ENCODE results near the gene FNBP1. TPM values are rescaled to one million over a fixed set of nuclear protein-coding genes. Genes with fewer than 3 reads are reported as not detected.
A peak's percentile ranks its signal among the peaks of the same experiment; 100 is the strongest.

FNBP1 gene
- total RNA-seq, 1 experiment from 2014 or later, result 16.6 TPM

DNA sequence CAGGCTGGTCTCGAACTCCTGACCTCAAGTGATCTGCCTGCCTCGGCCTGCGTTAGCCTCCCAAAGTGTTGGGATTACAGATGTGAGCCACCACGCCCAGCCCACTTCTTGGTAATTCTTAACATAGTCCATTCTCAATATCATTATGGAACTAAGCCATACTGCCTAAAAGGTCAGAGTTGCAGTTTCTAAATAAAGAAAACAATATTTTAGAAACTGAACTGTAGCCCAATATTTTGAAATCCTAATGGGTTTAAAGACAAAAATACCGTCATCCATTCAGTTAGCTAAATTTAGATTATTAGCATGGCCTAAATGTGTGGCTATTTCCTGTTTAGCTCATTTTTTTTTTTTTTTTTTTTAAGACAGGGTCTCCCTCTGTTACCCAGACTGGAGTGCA lies 108.2 kb downstream of the FNBP1 start:
- in situ Hi-C loops (cut with HindIII; ENCODE audit: low sequenced_read_pairs), result no loop called here

DNA sequence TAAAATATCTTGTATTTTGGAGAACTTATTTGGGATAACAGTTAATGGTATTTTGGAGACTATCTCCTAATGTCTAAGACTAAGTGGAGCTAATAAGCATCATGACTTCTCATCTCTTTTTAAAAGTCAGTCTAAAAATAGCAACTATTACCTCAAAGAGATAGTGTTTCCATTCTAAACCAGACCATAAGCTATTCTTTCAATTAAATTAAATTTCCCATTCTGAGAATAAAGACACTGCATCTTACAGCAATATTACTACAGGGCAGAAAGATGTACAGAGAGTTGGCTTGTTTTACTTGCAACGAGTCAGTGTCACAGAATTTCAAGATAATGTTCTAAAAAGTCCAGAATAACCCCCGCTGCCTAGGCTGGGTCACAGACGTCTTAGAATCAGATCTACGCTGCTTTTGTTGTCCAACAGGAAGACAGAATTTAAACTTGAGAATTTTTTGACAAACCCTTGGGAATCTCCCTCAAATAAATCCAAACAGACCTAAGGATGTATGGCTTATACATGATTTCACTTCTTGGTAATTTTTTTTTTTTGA lies 108.9 kb downstream of the FNBP1 start:
- in situ Hi-C loops (cut with HindIII; ENCODE audit: low sequenced_read_pairs), result no loop called here
- DNase-seq (ENCODE audit: low spot score), result no peak

More for the DNA sequence above, 108.2 kb downstream of the FNBP1 start:
- no peak for DNase-seq (ENCODE audit: low spot score)

DNA sequence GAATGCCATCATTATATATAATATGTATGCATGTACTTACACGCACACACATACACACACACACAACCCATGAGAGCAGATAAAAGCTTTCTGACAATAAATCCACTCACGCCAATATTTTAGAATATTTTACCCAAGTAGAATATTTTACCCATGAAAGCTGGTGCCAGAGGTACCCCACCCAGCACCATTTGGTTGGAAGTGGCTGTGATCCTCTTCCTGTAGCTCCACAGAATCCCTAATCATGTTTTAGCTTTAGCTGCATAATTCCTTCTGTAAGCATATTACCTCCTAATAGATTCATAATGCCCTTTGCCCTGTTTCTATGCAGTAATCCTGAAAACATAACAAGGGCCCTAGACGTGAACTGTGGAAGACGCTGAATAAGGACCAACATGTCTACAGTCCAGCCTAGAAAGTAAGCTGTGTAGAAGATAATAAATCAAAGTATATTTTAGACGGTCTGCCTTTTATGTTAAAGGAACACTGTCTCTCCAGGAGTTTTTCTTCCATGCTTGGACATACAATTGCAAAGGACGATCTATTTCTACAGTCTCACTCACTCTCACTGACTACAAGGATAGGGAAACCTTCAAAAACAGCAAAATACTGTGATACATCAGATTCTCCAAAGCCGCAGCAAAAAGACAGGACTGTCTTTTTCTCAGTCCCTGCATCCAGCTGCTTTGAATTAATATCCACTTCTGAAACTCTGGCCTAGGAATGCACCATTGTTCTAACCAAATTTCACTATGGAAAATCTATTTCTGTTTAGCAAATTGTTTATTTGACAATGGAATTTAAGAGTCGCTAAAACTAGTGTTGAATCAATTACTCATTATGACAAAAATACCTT lies 109.6 kb downstream of the FNBP1 start:
- DNase-seq (ENCODE audit: low spot score), result peak; percentile 73
- in situ Hi-C loops (cut with HindIII; ENCODE audit: low sequenced_read_pairs), result no loop called here

DNA sequence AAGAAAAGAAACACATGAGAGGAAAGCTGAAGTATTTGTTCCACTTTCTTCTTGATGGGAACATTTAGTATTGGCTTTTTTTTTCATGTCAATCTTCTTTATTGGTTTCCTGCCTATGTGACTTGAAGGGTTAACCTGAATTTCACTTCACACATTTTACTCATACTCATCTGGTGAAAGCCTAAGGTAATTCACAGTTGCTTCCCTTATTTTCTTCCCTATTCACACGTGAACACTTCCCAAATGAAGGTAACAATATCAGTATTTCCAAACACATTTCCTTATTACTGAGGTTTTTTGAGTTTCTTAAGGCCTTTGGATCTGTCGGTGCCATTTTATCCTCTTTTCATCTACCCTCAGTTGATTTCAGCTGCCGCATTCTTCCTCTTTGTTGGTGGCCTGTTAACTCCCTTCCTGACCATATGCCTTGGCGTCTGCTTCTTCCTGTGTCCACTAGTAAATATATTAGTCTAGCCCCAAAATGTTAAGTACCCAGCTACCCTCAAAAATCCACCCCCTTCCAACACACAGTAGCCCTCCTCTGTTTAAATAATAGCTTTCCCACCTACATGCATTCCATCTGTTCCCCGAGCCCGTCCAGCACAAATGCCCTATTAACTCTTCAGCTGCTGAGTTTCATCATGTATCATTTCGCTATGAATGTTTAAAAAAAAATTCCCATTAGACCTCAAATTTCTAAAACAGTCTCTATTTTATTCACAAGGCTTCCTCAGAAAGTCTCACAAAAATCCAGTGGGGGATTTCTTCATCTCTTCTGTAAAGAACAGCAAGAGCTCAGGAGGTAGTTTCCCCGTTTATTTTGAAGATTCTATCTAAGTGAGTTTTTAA lies 110.5 kb downstream of the FNBP1 start:
- peak; percentile 98 for DNase-seq (ENCODE audit: low spot score)
- in situ Hi-C loops (cut with HindIII; ENCODE audit: low sequenced_read_pairs), result no loop called here

DNA sequence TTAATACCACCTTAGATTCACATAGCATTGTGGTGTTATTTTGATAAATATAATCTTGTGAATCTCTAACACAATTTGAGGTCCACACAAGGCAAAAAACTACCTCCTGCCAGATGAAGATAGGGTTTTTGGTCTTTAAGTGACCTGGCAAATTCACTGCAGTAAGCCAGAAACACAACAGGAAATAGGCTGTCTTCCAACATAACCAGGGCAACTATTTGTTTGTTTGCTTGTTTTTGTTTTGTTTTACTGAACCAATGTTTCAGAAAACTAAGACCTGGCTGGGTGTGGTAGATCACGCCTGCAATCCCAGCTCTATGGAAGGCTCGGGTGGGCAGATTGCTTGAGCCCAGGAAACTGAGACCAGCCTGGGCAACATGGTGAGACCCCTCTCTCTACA lies 112.2 kb downstream of the FNBP1 start:
- in situ Hi-C loops (cut with HindIII; ENCODE audit: low sequenced_read_pairs), result no loop called here
- peak; percentile 56 for DNase-seq (ENCODE audit: low spot score)

DNA sequence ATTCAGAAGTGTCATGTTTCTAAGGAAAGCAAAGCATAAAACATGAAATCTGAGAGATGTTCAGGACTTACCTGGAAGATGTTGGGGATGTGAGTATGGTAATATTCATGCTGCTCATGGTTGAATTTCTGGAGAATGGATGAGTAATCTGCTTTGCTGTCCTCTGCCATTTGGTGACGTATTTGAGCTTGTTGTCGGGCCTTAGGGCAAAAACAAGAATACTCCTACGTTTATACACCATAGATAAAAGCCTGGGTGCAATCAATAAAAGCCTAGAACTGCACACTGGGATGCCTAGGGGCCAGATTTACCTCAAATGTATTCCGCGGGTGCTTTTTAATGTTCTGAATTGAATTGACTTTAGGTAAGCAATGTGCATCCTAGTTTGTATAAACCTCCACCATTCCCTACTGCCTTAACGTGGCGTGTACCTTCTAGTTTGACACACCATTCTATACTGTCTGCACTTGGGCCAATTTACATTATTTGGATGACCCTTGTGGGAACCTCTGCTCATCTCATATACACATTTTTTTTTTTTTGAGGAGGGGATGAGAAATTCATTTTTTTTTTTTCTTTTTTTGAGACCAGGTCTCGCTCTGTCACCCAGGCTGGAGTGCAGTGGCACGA lies 113.4 kb downstream of the FNBP1 start:
- DNase-seq (ENCODE audit: low spot score), result no peak
- in situ Hi-C loops (cut with HindIII; ENCODE audit: low sequenced_read_pairs), result no loop called here

DNA sequence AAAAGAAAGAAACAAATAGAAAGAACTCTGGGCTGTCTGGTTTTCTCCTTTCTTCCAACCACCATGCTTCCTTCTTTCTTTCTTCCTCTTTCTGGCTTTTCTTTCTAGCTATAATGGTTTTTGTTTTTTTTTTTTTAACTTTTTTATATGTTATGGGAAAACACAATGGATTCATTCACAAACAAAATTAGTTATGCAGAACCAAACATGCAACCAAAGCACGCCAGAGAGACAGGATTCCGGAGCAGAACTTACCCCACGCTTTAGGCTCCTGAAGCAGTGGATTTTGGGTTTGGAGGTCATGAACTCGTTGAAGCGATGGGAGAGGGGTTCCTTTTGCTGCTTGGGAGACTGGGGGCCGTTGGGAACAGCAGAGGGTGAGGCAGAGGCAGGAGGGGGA lies 119.4 kb downstream of the FNBP1 start:
- DNase-seq (ENCODE audit: low spot score), result no peak
- in situ Hi-C loops (cut with HindIII; ENCODE audit: low sequenced_read_pairs), result no loop called here

DNA sequence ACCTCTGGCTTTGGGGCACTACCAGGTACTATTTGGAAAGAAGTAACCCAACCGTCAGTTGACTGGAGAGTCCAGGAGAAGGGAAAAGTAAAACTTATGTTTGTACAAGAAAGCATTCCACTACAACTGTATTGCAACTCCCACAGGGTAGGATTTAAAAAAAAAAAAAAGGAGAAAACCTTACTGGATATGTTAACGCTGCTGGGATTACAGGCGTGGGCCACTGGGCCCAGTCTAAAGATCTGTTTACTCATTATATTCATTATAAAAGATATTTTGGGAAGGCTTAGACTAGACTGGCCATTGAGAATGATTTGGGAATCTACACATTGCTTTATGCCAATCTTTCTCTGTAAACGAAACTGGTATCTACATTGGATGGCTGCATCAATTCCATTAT lies 121.1 kb downstream of the FNBP1 start:
- no peak for DNase-seq (ENCODE audit: low spot score)
- in situ Hi-C loops (cut with HindIII; ENCODE audit: low sequenced_read_pairs), result no loop called here

DNA sequence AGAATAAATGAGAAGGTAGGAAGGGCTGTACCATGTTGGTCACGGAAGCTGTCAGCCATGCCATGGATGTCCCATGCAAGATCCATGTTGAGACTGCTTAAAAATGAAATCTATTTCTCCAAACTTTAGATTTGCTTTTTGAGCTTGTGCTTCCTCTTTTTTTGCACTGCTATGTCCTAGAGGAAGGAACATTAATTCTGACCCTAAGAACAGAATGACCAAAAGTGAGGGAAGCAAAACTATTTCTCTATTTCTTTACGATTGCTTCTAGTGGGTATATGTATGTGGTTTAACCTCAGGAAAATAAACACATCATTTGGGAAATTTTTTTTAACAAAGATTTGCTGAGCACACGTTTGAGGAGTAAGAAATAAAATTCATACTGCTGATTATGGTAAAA lies 123.1 kb downstream of the FNBP1 start:
- in situ Hi-C loops (cut with HindIII; ENCODE audit: low sequenced_read_pairs), result no loop called here
- DNase-seq (ENCODE audit: low spot score), result no peak

DNA sequence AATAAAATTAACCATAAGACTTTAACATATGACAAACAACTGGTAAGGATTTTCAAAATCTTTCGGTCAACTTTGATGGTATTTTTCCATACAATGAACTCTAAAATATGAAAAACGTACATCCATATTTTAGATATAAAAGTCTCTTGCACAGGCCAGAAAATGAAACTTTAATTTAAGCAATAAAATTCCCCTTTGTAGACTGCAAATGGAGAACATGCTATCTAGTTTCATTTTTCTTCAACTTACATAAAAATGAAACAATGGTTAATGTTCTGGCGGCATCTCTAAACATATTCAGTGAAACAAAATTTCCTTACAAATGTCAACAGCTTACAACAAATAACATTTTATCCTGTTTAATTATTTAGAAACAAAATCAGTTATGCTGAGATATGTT lies 123.7 kb downstream of the FNBP1 start:
- in situ Hi-C loops (cut with HindIII; ENCODE audit: low sequenced_read_pairs), result no loop called here
- no peak for DNase-seq (ENCODE audit: low spot score)

DNA sequence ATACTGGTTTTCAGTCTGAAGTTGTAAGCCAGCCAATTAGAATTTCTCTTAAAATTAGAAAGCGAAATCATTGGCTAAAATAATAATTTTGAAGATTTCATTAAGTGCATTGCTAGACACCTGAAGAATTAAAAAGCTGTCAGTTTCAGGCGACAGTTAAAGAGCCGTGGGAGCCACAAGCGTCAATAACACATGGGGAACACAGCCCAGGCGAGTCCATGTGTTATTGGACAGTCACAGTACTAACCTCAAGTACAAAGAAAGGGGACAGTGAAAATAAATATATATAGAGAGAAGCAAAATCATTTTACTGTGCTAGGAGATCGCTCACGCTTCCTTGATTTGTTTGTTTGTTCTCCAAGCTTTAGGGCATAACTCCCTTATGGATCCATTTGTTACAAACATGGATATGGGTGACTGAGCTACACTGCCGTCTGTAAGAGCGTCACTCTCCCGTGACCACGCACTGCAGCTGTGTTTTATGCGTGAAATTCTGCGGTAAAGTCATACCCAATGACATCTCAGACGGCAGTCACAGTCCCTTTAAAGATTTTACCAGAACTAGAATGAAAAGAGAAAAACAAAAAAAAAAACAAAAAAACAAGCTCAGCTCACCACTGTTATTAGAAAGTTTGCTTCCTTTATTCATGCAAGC lies 124.6 kb downstream of the FNBP1 start:
- no peak for DNase-seq (ENCODE audit: low spot score)
- in situ Hi-C loops (cut with HindIII; ENCODE audit: low sequenced_read_pairs), result no loop called here

DNA sequence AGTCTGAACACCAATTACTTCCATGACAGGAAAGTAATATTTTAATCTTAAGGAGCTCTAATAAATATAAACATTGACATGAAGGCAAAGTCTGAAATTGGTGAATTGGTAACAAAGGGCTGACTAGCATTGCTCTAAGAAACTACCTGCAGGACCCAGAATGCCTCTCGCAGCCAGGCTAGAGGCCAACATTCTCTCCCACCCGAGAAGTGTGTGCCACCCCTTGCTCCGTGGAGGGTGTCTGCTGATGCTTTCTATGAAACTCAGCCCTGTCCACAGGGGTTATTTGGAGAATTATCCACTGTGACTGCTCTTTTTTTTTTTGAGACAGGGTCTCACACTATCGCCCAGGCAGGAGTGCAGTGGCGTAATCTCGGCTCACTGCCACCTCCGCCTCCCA lies 126.3 kb downstream of the FNBP1 start:
- DNase-seq (ENCODE audit: low spot score), result no peak
- in situ Hi-C loops (cut with HindIII; ENCODE audit: low sequenced_read_pairs), result no loop called here

DNA sequence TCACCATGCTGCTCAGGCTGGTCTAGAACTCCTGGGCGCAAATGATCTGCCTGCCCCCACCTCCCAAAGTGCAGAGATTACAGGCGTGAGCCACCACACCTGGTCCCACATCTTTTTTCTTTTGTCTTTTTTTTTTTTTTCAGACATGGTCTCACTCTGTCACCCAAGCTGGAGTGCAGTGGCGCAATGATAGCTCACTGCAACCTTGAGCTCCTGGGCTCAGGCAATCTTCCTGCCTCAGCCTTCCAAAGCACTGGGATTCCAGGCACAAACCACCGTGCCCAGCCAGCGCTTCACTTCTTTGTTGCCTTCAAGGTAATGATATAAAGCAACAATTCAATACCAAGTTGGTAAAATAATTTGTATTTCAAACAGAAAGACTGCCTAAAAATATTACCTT lies 128.9 kb downstream of the FNBP1 start:
- in situ Hi-C loops (cut with HindIII; ENCODE audit: low sequenced_read_pairs), result no loop called here
- DNase-seq (ENCODE audit: low spot score), result no peak

DNA sequence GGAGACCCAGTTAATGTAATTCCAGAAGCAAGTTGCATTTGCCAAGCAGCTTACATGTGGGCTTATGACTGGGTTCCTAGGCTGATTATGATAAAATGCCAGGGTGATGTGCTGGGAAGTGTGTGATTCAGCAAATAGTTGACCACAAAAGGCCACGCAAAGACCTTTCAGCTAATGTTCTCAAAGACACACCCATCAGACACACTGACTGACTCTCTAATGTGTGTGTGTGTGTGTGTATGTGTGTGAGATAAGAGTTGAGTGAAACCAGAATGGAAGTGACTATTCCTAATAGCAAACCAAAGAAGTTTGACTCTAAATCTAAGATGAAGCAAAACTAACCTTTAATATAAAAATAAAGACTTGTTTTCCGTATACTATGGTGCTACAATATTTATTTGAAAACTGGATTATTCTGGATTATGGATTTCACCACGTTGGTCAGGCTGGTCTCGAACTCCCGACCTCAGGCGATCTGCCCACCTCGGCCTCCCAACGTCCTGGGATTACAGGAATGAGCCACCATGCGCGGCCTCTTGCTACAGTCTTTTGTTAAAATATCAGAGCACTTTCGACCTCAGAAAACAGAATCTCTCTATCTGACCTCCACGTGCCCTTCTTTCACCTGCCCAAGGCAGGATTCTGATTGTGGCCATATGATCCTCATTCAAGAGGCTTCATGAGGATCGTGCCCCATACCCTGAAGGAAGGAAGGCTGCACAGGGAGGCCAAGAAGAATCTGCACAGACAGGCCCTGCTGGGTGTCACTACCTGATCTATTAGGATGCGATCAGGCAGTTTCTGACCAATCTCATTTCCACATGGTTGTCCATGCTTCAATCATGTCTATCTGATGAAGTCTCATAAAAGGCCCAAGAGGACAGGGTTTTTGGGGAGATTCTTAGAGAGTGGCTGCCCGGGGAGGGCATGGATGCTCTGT lies 132.1 kb downstream of the FNBP1 start:
- in situ Hi-C loops (cut with HindIII; ENCODE audit: low sequenced_read_pairs), result no loop called here
- DNase-seq (ENCODE audit: low spot score), result no peak

DNA sequence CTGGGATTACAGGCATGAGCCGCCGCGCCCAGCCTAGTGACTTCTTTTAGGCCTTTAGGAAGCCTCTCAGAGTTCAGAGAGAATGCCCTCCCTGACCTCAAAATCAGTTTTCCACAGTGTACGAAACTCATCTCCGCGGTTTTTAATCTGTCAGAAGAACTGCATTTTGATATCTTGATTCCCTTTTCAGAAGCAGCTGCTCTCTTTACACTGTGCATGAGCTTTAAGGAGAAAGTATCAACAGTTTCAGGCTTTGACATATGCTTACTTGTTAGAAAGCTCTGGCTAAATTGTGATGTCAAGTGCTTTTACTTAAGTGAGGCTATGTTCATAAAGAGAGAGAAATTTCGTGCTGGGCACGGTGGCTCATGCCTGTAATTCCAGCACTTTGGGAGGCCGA lies 133.1 kb downstream of the FNBP1 start:
- no peak for DNase-seq (ENCODE audit: low spot score)
- in situ Hi-C loops (cut with HindIII; ENCODE audit: low sequenced_read_pairs), result no loop called here

DNA sequence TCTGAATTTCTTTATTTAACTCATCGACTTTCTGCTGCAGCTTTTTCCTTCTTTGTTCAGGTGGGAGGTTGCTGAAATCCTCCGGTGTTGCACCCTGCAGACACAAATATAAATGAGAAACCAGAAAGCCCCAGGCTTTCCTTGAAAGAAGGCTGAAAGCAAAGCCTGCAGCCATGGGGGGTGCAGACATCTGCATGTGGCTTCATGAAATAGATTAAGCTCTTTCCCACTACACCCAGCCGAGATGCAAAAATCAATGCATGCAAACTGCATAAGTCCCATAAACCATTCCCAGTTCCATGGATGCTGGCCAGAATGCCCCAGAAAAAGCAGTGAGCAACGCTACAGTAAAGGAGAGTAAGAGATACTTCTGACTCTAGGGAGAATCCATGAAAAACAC lies 134.1 kb downstream of the FNBP1 start:
- in situ Hi-C loops (cut with HindIII; ENCODE audit: low sequenced_read_pairs), result no loop called here
- DNase-seq (ENCODE audit: low spot score), result no peak

DNA sequence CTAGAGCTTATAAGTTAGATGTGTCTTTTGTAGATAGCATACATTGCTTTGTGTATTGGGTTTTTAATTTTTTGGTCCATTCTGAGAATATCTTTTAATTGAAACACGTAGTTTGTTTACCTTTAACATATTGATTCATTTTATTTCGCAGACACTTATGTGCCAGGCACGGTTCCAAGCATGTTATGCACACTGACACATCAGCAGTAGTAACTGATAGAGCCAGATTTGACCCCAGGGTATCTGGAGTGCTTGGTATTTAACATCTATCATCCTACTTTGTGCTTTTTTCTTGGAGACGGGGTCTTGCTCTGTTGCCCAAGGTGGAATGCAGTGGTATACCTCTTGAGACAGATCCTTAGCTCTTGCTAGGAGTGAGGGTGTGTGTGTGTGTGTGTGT lies 135.8 kb downstream of the FNBP1 start:
- in situ Hi-C loops (cut with HindIII; ENCODE audit: low sequenced_read_pairs), result no loop called here
- DNase-seq (ENCODE audit: low spot score), result no peak

DNA sequence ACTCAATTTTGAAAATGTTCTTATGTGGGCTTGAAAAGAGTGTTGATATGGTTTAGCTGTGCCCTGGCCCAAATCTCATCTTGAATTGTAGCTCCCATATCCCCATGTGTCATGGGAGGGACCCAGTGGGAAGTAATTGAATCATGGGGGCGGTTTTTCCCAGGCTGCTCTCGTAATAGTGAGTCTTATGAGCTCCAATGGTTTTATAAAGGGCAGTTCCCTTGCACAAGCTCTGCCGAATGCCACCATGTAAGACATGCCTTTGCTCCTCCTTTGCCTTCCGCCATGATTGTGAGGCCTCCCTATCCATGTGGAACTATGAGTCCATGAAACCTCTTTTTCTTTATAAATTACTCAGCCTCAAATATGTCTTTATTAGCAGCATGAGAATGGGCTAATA lies 136.7 kb downstream of the FNBP1 start:
- DNase-seq (ENCODE audit: low spot score), result no peak
- in situ Hi-C loops (cut with HindIII; ENCODE audit: low sequenced_read_pairs), result no loop called here
